NCI-H345 (cell line): ENCODE measurements around the gene LRTM2.

Experiments used
- DNase-seq: peaks from one replicate; lab custom pipeline; 2025; lab: John Stamatoyannopoulos, UW

LRTM2 gene

GRCh38 chr12:1830401-1830845, 10.1 kb downstream of the LRTM2 start:
- no peak for DNase-seq

- DNase-seq, result no peak
Observed at GRCh38 chr12:1830981-1831963, 10.9 kb downstream of the LRTM2 start.

DNA sequence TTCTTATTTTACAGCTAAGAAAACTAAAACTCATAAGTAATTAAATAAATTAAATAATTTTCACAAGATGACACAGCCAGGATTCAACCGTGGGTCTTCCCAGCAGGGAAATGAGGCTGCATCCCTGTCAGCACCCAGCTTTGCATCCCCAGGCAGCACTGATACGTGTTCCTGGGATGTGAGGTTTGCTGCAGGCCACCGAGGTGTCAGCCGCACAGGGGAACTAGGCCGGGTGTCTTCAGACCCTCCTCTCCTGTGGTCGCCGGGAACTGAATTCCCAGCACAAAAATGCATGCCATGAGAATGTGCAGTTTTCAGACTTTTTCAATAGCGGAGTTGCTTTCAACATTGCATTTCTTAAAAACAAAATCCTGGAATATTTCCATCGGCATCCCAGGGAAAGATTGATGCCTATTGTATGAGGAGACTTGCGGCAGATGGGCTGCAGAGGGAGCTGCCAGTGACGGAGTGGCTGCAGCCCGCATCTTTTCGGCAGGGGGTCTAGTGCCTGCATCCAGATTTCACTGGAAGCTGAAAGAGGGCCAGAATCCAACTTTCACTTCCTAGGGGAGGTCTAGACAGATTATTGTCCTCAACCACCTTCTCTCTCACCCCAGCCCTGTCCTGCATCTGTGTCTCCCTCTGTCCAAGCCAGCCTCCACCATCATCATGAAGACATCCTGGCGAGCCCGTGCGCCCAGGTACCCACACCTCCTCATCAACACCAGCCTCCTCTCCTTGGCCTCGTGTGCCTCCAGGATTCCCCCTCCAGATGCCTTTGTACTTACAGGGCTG, 12.6 kb downstream of the LRTM2 start:
- DNase-seq, result no peak

GRCh38 chr12:1833596-1834028, 13.2 kb downstream of the LRTM2 start:
- DNase-seq, result no peak

DNA sequence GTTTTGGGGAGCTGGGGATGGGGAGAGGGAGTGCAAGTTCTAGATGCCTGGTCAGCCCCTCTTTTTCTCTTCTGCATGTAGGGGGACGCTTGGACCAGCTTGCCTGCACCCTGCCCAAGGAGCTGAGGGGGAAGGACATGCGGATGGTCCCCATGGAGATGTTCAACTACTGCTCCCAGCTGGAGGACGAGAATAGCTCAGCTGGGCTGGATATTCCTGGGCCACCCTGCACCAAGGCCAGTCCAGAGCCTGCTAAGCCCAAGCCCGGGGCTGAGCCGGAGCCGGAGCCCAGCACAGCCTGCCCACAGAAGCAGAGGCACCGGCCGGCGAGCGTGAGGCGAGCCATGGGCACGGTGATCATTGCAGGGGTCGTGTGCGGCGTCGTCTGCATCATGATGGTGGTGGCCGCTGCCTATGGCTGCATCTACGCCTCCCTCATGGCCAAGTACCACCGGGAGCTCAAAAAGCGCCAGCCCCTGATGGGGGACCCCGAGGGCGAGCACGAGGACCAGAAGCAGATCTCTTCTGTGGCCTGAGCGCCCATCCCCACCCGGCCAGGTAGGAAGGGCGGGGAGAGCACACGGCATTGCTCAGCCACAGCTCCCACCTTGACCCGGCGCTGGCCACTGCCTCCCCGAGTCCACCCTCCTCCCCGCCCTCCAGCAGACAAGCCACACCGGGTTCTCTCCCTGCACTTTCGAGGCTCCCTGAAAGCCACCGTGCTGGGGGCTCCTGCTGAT, 14.0 kb downstream of the LRTM2 start:
- DNase-seq, result no peak

DNA sequence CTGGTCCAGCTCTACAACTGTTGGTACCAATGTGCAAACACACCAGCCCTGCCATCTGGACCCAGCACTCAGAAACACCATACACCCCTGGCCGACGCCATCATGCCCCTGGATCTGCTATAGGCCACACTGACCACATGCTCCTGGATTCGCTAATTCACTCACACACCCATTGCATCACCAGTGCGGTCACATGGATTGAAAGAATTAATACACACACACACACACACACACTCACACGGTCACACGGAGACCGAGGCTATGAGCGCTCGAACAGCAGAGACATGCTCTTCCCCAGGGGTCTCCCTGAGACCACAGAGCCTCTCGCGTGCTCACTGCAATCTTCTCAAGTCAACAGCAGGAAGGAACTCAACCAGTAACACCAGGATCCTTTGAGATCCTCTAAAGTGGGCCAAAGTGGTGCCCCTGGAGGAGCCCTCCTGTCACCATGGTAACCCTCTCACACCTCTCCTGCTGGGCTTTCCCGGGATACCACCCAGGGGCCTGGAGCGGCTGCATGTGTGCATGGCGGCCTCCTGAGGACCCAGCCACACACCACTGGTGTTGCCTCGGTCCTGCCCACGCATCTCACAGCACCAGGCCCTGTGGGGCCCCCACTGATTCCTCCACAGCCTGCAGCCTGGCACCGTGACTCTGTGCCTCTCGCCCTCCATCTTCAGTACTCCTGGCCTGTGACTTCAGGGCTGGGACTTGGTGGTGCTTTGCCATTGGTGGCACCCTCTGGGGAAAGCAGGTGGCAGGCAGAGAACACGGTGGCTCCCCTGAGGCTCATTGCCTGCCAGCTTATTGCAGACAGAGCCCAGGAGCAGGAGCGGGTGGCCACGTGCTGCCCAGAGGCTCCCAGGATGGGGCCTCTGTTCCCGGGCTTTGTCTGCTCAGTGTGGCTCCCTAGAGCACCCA, 15.1 kb downstream of the LRTM2 start:
- peak; percentile 68 for DNase-seq

- no peak for DNase-seq
Observed at GRCh38 chr12:1836241-1836803, 16.0 kb downstream of the LRTM2 start.

GRCh38 chr12:1836854-1837421, 16.6 kb downstream of the LRTM2 start:
- DNase-seq, result peak; percentile 33

- DNase-seq, result no peak
Observed at GRCh38 chr12:1837541-1838204, 17.3 kb downstream of the LRTM2 start.

GRCh38 chr12:1838205-1838993, 18.0 kb downstream of the LRTM2 start:
- no peak for DNase-seq

DNA sequence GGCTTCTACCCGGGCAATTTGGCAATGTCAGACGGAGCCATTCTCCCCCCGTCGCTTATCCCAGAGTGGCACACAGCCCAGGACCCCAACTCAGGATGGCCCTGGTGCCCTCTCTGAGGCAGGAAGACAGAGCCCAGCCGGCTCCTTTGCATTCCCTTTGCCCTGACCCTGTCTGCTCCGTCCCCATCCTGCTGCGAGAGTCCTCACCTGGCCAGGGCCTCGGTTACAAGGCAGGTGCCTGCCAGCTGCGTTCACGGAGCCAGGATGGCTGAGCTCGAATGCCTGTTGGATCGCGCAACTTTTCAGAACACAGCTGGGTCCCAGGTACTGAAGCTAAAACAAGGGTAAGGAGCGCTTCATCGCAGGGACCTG, 18.6 kb downstream of the LRTM2 start:
- DNase-seq, result no peak

DNA sequence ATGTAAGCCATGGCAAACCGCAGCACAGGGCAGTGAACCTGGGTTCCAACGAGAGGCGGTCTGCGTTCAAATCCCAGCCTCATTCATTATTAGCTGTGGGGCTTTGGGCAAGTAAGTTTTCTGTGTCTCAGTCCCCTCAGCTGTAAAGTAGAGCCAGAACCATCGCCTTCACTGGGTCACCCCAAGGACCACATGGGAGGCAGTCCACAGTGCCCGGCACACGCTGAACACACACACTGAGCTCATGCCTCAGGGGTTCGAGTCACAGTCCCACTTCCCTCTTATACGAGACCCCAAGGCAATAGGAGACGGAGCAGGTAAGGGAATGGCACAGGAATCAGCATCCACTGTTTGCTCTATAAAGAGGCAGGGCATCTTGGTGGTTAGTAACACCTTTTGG, 19.1 kb downstream of the LRTM2 start:
- DNase-seq, result no peak

DNA sequence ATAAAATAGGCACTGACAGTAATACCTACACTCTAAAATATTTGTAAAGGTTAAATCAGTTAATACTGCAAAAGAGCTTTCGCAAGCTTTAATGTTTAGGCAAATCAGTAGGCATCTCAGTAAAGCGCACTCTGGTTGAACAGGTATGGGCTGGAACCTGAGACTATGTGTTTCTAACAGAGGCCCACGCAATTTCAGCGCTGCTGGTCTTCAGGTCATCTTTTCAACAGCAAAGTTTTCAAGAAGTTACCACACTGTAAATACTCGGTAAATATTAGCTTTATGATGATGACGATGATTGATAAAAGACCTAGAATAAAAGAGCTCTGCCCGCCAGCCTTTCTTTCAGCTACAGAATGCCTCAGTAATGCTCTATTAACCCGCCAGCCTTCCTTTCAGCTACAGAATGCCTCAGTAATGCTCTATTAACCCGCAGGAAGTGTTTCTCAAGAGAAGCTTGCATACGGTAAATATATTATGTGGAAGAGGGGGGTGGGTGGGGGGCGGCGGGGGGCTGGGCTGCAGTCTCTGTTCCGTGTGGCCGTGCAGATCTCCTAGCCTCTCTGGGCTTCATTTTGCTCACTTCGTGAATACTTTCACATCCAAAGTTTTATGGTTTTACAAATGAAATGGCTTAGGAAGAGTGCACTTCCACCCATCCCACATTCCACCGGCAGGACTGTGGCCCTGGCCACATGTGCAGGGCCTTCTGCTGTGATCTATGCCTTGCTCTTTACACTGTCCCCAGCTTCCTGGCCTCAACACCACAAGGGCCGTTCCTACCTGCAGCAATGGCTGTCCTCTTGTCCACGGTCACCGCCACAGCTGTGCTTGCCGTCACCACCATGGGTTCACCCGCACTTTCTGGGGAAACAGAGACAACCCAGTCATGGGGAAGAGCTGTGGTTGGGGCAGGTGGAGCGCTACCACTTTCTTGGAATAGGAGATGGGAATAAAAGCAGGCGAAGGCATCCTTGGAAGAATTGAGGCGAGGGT, 19.9 kb downstream of the LRTM2 start:
- DNase-seq, result no peak

DNA sequence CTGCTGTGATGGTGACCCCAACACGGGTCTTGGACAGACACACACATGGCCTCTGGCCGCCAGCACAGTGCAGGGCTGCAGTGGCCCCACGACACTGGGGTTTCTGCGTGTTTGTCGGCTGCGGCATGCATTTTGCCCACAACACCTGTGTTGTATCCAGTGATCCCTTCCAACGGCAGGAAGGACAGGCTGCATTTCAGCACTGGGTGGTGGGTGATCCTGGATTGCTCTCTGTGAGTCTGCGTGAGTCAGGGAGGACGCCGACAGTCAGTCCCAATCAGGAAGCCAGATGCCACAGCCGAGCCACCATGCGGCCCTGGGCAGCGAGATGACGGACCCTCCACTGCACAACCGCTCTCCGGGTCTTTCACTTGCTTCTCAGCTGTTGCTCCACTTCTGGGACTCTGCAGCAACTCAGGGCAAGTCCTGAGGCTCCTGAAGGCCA, 20.6 kb downstream of the LRTM2 start:
- DNase-seq, result no peak

- DNase-seq, result no peak
Observed at GRCh38 chr12:1841586-1842182, 21.3 kb downstream of the LRTM2 start.

GRCh38 chr12:1842183-1842904, 22.0 kb downstream of the LRTM2 start:
- no peak for DNase-seq
